Astrocyte of the spinal cord (primary cell): ENCODE measurements around the gene ARHGAP12.

Experiments
- DNase-seq: peaks from one replicate; pipeline ENCODE4 v3.0.0; 2011; ENCODE audit warnings: low read depth, low spot score
- H3K4me3 ChIP-seq: 2 replicates; pipeline ENCODE4 v1.5.1; 2011; ENCODE audit warnings: low read depth, mild to moderate bottlenecking, low read length, moderate library complexity
- CTCF ChIP-seq: IDR thresholded peaks from 2 replicates; pipeline ENCODE4 v1.5.1; 2012; ENCODE audit warnings: low read depth, mild to moderate bottlenecking, low read length, inconsistent platforms
- in situ Hi-C: cut with HindIII; loops from 2 replicates; pipeline ENCODE4 v1.10.0; 2017; ENCODE audit warnings: low sequenced_read_pairs

Gene ARHGAP12

DNA sequence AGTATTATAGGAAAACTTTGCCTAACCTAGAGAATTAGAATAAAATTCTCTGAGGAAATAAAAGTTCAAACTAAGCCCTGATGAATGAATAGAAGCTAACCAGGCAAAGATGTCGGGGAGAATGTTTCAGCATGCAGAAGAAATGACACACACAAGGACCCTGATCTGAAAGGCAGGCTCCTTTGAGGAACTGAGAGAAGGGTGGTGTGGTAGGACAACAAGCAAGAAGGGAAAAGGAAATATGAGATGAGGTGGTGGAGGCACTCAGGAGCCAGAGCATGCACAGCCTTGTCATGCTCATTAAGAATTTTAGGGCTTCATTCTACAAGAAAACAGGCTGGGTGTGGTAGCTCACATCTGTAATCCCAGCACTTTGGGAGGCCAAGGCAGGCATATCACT is 90.6 kb downstream of the ARHGAP12 start:
- TF ChIP-seq CTCF = no peak
- in situ Hi-C loops = no loop called here
- no peak overlapping the region for H3K4me3 ChIP-seq
- DNase-seq = no peak

DNA sequence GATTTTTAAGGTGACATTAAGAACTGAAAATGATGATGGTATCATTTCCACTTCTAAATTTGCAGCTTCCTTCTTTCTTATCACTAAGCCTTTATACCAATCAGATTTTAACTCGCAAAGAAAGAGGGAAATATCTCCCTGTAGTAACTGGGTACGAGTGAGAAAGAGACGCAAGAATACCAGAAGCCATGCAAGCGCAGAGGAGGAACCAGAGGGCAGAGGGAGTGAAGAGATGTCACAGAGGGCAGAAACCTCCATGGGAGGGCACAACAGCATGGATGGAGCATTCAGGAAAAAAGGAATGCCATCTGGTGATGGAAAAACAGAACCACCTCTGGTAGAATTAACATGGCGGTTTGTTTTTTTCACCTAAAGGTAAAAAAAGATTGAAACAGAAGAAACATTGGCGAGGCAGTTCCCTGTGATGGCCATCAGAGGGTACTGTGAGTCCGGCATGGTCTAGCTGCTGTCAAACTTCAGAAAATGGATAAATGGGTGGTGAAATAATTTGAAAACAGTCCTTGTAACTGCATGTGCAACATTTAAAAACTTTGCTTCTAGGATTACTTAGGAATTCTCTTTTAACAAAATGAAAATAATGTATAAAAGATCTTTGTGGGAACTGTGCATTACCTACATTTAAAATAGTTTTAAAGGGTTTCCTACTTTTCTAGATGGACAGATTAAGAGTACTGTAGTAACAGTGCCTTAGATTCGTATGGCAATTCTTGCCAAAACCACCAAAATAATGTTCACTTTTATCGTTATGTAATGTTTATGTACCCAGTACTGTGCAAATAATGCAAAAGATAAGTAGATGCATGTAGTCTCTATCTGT is 91.8 kb downstream of the ARHGAP12 start:
- H3K4me3 ChIP-seq = no peak overlapping the region
- peak; percentile 48 for DNase-seq
- TF ChIP-seq CTCF = peak; percentile 88
- in situ Hi-C loops = no loop called here

- no peak for TF ChIP-seq CTCF
- in situ Hi-C loops = no loop called here
- peak; percentile 16 for DNase-seq
- H3K4me3 ChIP-seq = no peak overlapping the region
Measured at GRCh38 chr10:31833753-31834152, 94.9 kb downstream of the ARHGAP12 start.

GRCh38 chr10:31832261-31832660 is 96.4 kb downstream of the ARHGAP12 start:
- in situ Hi-C loops = no loop called here
- no peak for DNase-seq
- H3K4me3 ChIP-seq = no peak overlapping the region
- TF ChIP-seq CTCF = no peak

DNA sequence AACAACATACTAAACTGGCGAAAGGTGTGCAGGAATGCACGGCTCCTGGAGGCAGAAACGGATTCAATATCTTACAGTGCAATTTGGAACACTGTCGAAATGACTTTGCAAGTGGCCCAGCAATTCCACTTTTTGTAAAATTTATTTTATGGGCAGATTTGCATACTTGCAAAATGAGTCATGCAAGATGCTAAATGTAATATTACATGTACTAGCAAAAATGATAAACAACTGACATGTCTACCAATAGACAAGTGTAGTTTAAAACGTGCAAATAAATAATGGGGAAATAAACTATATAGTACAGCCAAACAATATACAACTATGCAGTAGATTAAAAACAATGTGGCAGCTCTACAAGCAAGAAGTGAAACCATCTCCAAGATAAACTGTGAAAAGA is 97.7 kb downstream of the ARHGAP12 start:
- DNase-seq = peak; percentile 25
- H3K4me3 ChIP-seq = no peak overlapping the region
- in situ Hi-C loops = no loop called here
- TF ChIP-seq CTCF = no peak

- DNase-seq = no peak
- H3K4me3 ChIP-seq = no peak overlapping the region
- TF ChIP-seq CTCF = no peak
- in situ Hi-C loops = no loop called here
Measured at GRCh38 chr10:31829776-31830175, 98.9 kb downstream of the ARHGAP12 start.
